ENCODE measurements around the gene PROM1.

DNA sequence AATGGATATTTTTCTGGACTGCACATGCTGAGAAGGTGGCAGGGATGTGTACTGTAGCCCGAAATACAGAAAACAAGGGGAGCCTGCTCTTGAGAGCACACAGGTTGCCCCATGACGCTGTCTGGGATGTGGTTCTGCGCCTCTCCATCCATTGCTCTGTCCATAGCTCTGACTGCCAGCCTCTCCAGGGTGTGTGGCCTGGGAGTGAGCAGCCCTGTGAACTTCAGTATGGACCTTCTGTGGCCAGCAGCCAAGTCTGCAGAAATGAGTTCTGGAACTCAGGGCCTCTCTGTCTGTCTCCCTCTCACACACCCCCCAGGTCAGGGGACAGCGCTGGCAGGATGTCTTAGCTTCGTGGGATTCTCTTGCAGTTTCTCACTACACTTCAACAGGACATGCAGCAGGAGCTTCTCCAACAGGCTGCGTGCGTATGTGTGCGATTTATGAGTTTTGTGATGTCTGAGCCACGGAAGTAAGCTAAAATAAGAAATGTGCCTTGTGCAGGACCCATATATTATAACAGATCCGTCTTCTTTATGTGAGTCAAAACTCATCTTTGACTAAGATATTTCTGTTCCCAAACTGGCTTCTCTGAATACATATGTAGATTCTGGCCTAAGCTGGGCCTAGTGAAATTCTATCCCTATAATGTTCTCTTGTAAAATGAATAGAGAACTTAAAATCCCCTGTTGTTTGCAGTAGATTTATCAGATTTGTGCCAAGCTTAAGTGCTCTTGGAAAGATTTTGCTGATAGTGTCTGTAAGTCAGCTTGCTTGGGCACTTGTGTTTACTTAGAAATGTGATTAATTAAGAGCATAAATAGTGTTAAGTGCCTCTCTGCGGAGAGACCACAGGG is 40.0 kb downstream of the PROM1 start:
- TF ChIP-seq POLR2A (IDR thresholded peaks at IDR 0.05) (no peak), POLR2AphosphoS5 (IDR thresholded peaks at IDR 0.05) (no peak)
- TF ChIP-seq, protein P1, sequence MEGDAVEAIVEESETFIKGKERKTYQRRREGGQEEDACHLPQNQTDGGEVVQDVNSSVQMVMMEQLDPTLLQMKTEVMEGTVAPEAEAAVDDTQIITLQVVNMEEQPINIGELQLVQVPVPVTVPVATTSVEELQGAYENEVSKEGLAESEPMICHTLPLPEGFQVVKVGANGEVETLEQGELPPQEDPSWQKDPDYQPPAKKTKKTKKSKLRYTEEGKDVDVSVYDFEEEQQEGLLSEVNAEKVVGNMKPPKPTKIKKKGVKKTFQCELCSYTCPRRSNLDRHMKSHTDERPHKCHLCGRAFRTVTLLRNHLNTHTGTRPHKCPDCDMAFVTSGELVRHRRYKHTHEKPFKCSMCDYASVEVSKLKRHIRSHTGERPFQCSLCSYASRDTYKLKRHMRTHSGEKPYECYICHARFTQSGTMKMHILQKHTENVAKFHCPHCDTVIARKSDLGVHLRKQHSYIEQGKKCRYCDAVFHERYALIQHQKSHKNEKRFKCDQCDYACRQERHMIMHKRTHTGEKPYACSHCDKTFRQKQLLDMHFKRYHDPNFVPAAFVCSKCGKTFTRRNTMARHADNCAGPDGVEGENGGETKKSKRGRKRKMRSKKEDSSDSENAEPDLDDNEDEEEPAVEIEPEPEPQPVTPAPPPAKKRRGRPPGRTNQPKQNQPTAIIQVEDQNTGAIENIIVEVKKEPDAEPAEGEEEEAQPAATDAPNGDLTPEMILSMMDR (IDR thresholded peaks at IDR 0.05), result no peak
